ENCODE data around the gene CARD18. TPM values are rescaled to one million over a fixed set of nuclear protein-coding genes. Genes with fewer than 3 reads are reported as not detected.

Gene CARD18
- not detected in 5 replicates for total RNA-seq (2022; extraction: Qiagen RNA extraction)

GRCh38 chr11:105139669-105140068 is at the start of gene CARD18:
CARD18 (minus strand) TSS chr11:105139769; CDS start chr11:105139726, 43 bp downstream.

Other genes starting within 250 kb of the CARD18 start
- gene CASP12, start 241.3 kb downstream of the CARD18 start, total RNA-seq (2022; extraction: Qiagen RNA extraction): not detected in 5 replicates
- 4.1 to 7.9 TPM (median 5.0 TPM) in 5 replicates for gene CASP4, start 171.2 kb downstream of the CARD18 start, total RNA-seq (2022; extraction: Qiagen RNA extraction)
- gene CASP5, start 116.6 kb downstream of the CARD18 start, total RNA-seq (2022; extraction: Qiagen RNA extraction): not detected in 5 replicates
- gene CASP1, start 104.6 kb downstream of the CARD18 start, total RNA-seq (2022; extraction: Qiagen RNA extraction): 0.13 to 0.52 TPM (median 0.32 TPM) in 4 of 5 replicates, not detected in the other
- gene CARD16, start 94.4 kb downstream of the CARD18 start, total RNA-seq (2022; extraction: Qiagen RNA extraction): 0.23 to 0.37 TPM in 2 of 5 replicates, not detected in the others

All from A549 treated with CORT108297 at 1 μM for 4 hours (cell line).